Lower leg skin (tissue), 3 donors: ENCODE measurements around the gene CSMD2.

ENCODE experiments used
- POLR2A ChIP-seq, 2 donors: fragments of 450-650 bp; IDR thresholded peaks; one replicate each; pipeline ENCODE4 v1.6.1; 2016 to 2017; ENCODE audit warnings: antibody characterized with exemption in 2 of 2, mild to moderate bottlenecking in 1 of 2, moderate library complexity in 1 of 2
- TF ChIP-seq, protein P1 (sequence below), 3 donors: fragments of 450-650 bp; IDR thresholded peaks; one replicate each; pipeline ENCODE4 v1.5.1; 2016; ENCODE audit warnings: antibody characterized with exemption in 3 of 3, mild to moderate bottlenecking in 3 of 3, moderate library complexity in 2 of 3

DNA sequence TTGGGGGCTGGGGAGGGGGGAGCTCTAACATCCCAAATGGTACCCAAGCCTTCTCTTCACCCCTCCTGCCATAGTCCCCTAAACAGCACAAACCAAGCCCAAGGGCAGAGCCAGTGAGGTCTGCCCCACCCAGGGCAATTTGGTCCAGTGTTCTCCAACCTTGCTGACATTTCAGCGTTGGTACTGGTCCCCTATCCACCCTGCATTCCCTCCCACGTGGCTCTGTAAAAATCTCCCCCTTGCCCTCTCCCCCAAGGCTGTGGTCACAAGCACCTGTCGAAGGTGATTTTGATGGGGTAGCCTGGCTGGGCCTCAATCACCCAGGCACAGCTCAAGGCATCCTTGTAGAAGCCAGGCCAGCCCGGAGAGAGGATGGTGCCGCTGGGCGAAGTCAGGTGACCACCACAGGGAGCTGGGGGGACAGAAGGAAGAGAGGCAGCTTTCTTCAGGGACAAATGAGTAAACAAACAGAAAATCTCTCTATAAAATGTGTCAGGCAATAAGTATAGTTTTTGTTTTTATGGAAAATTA is 438.7 kb downstream of the CSMD2 start:
- TF ChIP-seq, protein P1, sequence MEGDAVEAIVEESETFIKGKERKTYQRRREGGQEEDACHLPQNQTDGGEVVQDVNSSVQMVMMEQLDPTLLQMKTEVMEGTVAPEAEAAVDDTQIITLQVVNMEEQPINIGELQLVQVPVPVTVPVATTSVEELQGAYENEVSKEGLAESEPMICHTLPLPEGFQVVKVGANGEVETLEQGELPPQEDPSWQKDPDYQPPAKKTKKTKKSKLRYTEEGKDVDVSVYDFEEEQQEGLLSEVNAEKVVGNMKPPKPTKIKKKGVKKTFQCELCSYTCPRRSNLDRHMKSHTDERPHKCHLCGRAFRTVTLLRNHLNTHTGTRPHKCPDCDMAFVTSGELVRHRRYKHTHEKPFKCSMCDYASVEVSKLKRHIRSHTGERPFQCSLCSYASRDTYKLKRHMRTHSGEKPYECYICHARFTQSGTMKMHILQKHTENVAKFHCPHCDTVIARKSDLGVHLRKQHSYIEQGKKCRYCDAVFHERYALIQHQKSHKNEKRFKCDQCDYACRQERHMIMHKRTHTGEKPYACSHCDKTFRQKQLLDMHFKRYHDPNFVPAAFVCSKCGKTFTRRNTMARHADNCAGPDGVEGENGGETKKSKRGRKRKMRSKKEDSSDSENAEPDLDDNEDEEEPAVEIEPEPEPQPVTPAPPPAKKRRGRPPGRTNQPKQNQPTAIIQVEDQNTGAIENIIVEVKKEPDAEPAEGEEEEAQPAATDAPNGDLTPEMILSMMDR (IDR thresholded peaks at IDR 0.05), result no peak
- TF ChIP-seq POLR2A (IDR thresholded peaks at IDR 0.05), result no peak
